Lower leg skin (tissue), 4 donors: Measurements from ENCODE around the gene EFCAB5. TPM values are rescaled to one million over a fixed set of nuclear protein-coding genes. Genes with fewer than 3 reads are reported as not detected.
A peak's percentile ranks its signal among the peaks of the same experiment; 100 is the strongest.

Experiments used
- DNase-seq, 2 donors: peaks; one replicate each; pipeline ENCODE4 v3.0.0-alpha.2; 2019; ENCODE audit warnings: low spot score in 2 of 2
- H3K4me3 ChIP-seq: fragments of 200-600 bp; sonication (generic); 2 replicates; pipeline ENCODE4 v1.5.1; 2017; ENCODE audit warnings: mild to moderate bottlenecking, low read depth; ENCODE audit not compliant: poor library complexity, severe bottlenecking
- POLR2A ChIP-seq, 2 donors: fragments of 450-650 bp; IDR thresholded peaks; one replicate each; pipeline ENCODE4 v1.6.1; 2016 to 2017; ENCODE audit warnings: antibody characterized with exemption in 2 of 2, mild to moderate bottlenecking in 1 of 2, moderate library complexity in 1 of 2
- WGBS, 2 donors: methylation state at CpG; one replicate each; pipeline ENCODE4 v1.1.5; 2018; 5-methylcytosine and 5-hydroxymethylcytosine counted together
- intact Hi-C: fragments of 100-400 bp; cut with DNase I; formaldehyde crosslinking; loops from one replicate; pipeline ENCODE4 v1.15.0; 2023; ENCODE audit warnings: low total_unique reads
- total RNA-seq, 4 donors: library from RNA; depleted of rRNA; stranded (reverse); fragments of >200 nt; gene quantifications; one replicate each; pipeline ENCODE4 v1.1.0, GENCODE V29; 2016
- TF ChIP-seq, protein P1 (sequence below), 3 donors: fragments of 450-650 bp; IDR thresholded peaks; one replicate each; pipeline ENCODE4 v1.5.1; 2016; ENCODE audit warnings: antibody characterized with exemption in 3 of 3, mild to moderate bottlenecking in 3 of 3, moderate library complexity in 2 of 3

Gene EFCAB5
- total RNA-seq, 4 donors from 2014 or later = 0.46 to 1.0 (median 0.68) TPM

GRCh38 chr17:30103921-30104320 lies 162.5 kb downstream of the EFCAB5 start:
- 68 to 80% methylated on average over 1 of the region's 1 CpG for WGBS, 2 donors
- no peak overlapping the region for H3K4me3 ChIP-seq
- no peak for TF ChIP-seq POLR2A (IDR thresholded peaks at IDR 0.05)
- TF ChIP-seq, protein P1, sequence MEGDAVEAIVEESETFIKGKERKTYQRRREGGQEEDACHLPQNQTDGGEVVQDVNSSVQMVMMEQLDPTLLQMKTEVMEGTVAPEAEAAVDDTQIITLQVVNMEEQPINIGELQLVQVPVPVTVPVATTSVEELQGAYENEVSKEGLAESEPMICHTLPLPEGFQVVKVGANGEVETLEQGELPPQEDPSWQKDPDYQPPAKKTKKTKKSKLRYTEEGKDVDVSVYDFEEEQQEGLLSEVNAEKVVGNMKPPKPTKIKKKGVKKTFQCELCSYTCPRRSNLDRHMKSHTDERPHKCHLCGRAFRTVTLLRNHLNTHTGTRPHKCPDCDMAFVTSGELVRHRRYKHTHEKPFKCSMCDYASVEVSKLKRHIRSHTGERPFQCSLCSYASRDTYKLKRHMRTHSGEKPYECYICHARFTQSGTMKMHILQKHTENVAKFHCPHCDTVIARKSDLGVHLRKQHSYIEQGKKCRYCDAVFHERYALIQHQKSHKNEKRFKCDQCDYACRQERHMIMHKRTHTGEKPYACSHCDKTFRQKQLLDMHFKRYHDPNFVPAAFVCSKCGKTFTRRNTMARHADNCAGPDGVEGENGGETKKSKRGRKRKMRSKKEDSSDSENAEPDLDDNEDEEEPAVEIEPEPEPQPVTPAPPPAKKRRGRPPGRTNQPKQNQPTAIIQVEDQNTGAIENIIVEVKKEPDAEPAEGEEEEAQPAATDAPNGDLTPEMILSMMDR (IDR thresholded peaks at IDR 0.05) = no peak
- DNase-seq = no peak
- intact Hi-C loops = no loop called here

GRCh38 chr17:30104575-30105339 lies 163.3 kb downstream of the EFCAB5 start:
- H3K4me3 ChIP-seq = no peak overlapping the region
- TF ChIP-seq, protein P1 (IDR thresholded peaks at IDR 0.05) = peak in 1 of 3 donors; percentile 58
- TF ChIP-seq POLR2A (IDR thresholded peaks at IDR 0.05) = no peak
- intact Hi-C loops = no loop called here
- peak; percentile 77 to 93 for DNase-seq
- 24 to 25% methylated on average over 29 of the region's 29 CpGs for whole genome bisulfite sequencing, 2 donors

DNA sequence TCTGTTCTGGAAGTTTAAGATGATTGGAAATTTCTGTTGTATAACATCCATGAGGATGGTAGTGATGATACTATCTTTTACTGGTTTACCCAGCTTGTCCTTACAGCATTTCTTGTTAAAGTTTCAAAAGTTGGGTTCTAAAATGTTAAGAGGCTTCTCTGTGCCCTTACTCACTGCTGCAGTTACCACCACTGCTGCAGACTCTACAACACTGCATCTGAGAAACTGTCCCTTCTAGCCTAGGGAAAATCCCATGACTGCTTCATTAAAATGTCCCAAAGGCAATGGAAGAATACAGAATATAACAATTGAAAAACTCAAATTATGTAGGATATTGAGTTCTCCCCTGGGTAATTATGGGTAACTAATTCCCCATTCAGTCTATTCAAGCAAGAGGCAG lies 171.4 kb downstream of the EFCAB5 start:
- no peak for DNase-seq
- intact Hi-C loops = no loop called here
- no peak overlapping the region for H3K4me3 ChIP-seq
- no peak for TF ChIP-seq POLR2A (IDR thresholded peaks at IDR 0.05)
- TF ChIP-seq, protein P1 (IDR thresholded peaks at IDR 0.05) = no peak

DNA sequence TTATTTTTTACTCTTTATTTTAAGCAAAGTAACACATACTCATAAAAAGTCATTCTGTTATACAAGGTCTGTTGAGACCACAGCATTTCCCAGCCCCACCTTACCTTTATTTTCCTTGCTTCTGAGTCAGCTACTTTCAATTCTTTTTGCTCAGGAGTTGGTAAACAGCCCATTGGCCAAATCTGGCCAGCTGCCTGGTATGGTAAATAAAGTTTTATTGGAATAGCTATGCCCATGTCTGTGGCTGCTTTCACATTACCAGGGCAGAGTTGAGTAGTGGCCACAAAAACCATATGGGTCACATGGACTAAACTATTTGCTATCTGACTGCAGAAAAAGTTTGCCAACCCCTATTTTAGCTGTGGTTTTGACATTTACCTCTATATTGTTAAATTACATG lies 171.8 kb downstream of the EFCAB5 start:
- H3K4me3 ChIP-seq = no peak overlapping the region
- TF ChIP-seq POLR2A (IDR thresholded peaks at IDR 0.05) = no peak
- TF ChIP-seq, protein P1 (IDR thresholded peaks at IDR 0.05) = no peak
- intact Hi-C loops = no loop called here
- no peak for DNase-seq

- intact Hi-C loops = no loop called here
- WGBS, 2 donors = 9 to 10% methylated on average over 10 of the region's 10 CpGs
- no peak for DNase-seq
- H3K4me3 ChIP-seq = peak overlapping the region; percentile 65
- TF ChIP-seq, protein P1 (IDR thresholded peaks at IDR 0.05) = no peak
- no peak for TF ChIP-seq POLR2A (IDR thresholded peaks at IDR 0.05)
Measured at GRCh38 chr17:30116345-30116660, 174.9 kb downstream of the EFCAB5 start.
